Esophagus muscularis mucosa (tissue), 4 donors: ENCODE data around the gene CNOT9.

Experiments
- EP300 ChIP-seq: sonication (generic); formaldehyde crosslinking; IDR thresholded peaks from one replicate; pipeline ENCODE4 v1.6.1; 2017; ENCODE audit warnings: antibody characterized with exemption
- POLR2A ChIP-seq: fragments of 450-650 bp; IDR thresholded peaks from one replicate; pipeline ENCODE4 v1.6.1; 2017; ENCODE audit warnings: antibody characterized with exemption, moderate library complexity, mild to moderate bottlenecking, low read depth
- POLR2AphosphoS5 ChIP-seq, 2 donors: sonication (generic); formaldehyde crosslinking; IDR thresholded peaks; one replicate each; pipeline ENCODE4 v1.6.1; 2017; ENCODE audit warnings: antibody characterized with exemption in 2 of 2
- TF ChIP-seq, protein P1 (sequence below), 3 experiments: fragments of 200-600 bp in 2 of 3; fragments of 450-650 bp in 1 of 3; sonication (generic) in 2 of 3; IDR thresholded peaks; one replicate each; pipeline ENCODE4 v1.5.1; 2017 to 2019; ENCODE audit warnings: antibody characterized with exemption in 3 of 3, mild to moderate bottlenecking in 2 of 3, moderate library complexity in 1 of 3

DNA sequence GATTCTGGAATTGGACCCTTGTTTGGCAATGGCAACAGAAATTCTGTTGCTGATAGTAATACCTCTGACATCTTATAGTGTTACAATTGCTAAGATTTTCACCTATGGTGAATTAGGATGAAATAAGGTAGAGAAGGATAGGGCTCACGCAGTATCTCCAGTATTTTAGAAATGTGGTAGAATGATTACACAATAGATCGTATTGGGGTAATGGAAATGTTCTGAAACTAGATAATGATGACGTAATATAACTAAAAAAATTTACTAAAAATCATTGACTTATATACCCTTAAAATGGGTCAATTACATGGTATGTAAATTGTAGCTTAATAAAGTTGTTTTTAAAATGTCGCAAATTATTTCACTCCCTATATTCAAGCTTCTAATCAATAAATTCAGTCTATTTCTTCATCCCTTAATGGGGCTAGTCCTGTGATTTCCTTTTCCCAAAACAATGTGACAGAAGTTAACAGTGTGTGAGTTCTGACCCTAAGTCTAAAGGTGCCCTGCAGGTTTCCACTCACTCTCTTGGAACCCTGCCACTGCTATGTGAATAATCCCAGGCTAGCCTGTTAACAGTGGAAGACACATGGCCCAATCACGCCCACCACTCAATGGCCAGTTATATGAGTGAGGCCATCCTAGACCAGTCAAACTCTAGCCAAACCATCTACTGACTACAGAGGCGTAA is 31.7 kb upstream of the CNOT9 start:
- TF ChIP-seq, protein P1, sequence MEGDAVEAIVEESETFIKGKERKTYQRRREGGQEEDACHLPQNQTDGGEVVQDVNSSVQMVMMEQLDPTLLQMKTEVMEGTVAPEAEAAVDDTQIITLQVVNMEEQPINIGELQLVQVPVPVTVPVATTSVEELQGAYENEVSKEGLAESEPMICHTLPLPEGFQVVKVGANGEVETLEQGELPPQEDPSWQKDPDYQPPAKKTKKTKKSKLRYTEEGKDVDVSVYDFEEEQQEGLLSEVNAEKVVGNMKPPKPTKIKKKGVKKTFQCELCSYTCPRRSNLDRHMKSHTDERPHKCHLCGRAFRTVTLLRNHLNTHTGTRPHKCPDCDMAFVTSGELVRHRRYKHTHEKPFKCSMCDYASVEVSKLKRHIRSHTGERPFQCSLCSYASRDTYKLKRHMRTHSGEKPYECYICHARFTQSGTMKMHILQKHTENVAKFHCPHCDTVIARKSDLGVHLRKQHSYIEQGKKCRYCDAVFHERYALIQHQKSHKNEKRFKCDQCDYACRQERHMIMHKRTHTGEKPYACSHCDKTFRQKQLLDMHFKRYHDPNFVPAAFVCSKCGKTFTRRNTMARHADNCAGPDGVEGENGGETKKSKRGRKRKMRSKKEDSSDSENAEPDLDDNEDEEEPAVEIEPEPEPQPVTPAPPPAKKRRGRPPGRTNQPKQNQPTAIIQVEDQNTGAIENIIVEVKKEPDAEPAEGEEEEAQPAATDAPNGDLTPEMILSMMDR (IDR thresholded peaks at IDR 0.05) = no peak
- TF ChIP-seq POLR2AphosphoS5 (IDR thresholded peaks at IDR 0.05) = no peak
- no peak for TF ChIP-seq EP300
- no peak for TF ChIP-seq POLR2A
